Activated CD4-positive, alpha-beta T cell treated with anti-CD3 and anti-CD28 coated beads, Interleukin-2, amount 50 U/mL, for 24 hours (primary cell): ENCODE measurements around the gene SMC3.
"Not testable (repeated sequence)": the region's sequence is repeated elsewhere in the genome, so short reads cannot be mapped to it uniquely, and the experiment has no call there.

Experiments used
- DNase-seq, 2 donors: peaks; one replicate each; pipeline ENCODE4 v3.0.0-alpha.2; 2020; ENCODE audit warnings: low read depth in 1 of 2, low spot score in 1 of 2

The SMC3 gene

GRCh38 chr10:110567201-110568054, at the start of gene SMC3:
SMC3 (plus strand) TSS chr10:110567695; CDS start chr10:110567817, 122 bp downstream.
- DNase-seq: peak; percentile 87 to 88

- no peak for DNase-seq
These were observed 45.0 kb upstream of the SMC3 start for GRCh38 chr10:110522365-110522988.

- no peak for DNase-seq
These were observed 43.8 kb upstream of the SMC3 start for GRCh38 chr10:110523736-110524135.

GRCh38 chr10:110524179-110524858, 43.2 kb upstream of the SMC3 start:
- no peak for DNase-seq

GRCh38 chr10:110524859-110525232, 42.6 kb upstream of the SMC3 start:
- DNase-seq: no peak

- DNase-seq: no peak
These were observed 41.9 kb upstream of the SMC3 start for GRCh38 chr10:110525349-110526260.

GRCh38 chr10:110527731-110528171, 39.7 kb upstream of the SMC3 start:
- no peak for DNase-seq

GRCh38 chr10:110528224-110528996, 39.1 kb upstream of the SMC3 start:
- DNase-seq: no peak

GRCh38 chr10:110528997-110529524, 38.4 kb upstream of the SMC3 start:
- DNase-seq: peak in 1 of 2 donors; percentile 44

- DNase-seq: no peak
These were observed 37.9 kb upstream of the SMC3 start for GRCh38 chr10:110529596-110530011.

GRCh38 chr10:110530131-110530831, 37.2 kb upstream of the SMC3 start:
- no peak for DNase-seq

GRCh38 chr10:110531687-110532086, 35.8 kb upstream of the SMC3 start:
- no peak for DNase-seq

- DNase-seq: not testable (repeated sequence)
These were observed 34.9 kb upstream of the SMC3 start for GRCh38 chr10:110532628-110533027.

GRCh38 chr10:110533149-110533548, 34.3 kb upstream of the SMC3 start:
- DNase-seq: no peak

- DNase-seq: no peak
These were observed 32.9 kb upstream of the SMC3 start for GRCh38 chr10:110534571-110534970.

- peak in 1 of 2 donors; percentile 75 for DNase-seq
These were observed 31.3 kb upstream of the SMC3 start for GRCh38 chr10:110535958-110536891.

GRCh38 chr10:110539091-110539490, 28.4 kb upstream of the SMC3 start:
- no peak for DNase-seq

- DNase-seq: no peak
These were observed 27.5 kb upstream of the SMC3 start for GRCh38 chr10:110540031-110540430.
